ENCODE results near the gene SPINK8.
"Not testable (repeated sequence)": the region's sequence is repeated elsewhere in the genome, so short reads cannot be mapped to it uniquely, and the experiment has no call there.

The SPINK8 gene

DNA sequence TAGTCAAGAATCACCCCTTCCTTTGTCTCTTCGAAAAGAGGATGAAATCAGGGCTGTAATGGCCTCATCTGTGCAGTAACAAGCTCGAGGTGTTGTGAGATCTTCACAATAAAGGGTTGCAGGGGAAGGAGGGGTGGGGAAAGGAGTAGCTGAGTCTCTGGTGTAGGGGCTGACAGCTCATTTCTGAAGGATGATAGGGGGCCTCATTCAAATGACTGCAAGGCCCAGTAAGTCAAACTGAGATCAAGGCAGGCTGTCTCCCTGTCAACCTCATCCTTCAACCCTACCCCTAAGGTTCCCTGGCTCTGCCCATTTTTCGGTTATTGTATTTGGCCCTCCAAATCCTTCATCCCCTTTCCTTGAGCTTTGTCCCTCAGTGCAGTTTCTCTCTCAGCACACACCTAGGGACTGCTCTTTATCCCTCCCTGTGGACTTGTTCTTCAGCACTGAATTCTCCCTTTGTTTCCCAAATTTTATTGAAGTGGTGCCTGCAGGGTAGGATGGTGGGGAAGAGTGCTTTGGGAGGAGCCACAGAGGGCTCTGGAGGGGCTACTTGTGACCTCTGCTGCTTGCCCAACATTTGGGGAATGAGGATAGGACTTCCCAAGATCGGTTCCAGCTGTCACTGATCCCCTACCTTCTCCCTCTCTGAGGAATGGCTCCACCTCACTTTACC lies 54.4 kb downstream of the SPINK8 start:
- no peak for DNase-seq (ENCODE audit: low spot score)

DNA sequence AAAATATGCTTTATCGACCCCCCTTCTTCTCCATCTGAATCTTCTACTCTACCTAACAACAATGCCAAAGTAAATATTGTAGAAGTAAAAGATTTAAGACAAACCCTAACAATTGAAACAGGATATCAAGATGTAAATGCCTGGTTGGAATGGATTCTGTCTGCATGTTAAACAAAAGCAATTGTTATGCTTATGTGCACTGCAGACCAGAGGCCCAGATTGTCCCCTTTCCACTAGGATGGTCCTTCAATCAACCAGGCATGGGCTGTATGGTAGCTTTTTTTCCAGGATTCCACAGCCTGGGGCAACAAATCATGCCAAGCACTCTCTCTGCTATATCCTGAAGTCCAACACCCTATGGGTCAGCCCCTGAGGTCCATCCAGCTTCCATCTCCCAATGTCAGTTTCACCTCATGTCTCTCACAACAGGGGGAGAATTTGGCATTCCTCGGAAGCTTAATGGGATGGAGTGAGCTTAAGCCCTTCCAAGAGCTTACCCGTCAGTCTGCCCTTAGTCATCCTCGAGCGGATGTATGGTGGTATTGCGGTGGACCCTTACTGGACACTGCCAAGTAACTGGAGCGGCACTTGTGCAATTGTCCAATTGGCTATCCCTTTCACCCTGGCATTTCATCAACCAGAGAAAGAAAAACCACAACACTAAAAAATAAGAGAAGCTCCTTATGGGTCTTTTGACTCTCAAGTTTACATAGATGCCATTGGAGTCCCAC lies 56.4 kb downstream of the SPINK8 start:
- no peak for DNase-seq (ENCODE audit: low spot score)

DNA sequence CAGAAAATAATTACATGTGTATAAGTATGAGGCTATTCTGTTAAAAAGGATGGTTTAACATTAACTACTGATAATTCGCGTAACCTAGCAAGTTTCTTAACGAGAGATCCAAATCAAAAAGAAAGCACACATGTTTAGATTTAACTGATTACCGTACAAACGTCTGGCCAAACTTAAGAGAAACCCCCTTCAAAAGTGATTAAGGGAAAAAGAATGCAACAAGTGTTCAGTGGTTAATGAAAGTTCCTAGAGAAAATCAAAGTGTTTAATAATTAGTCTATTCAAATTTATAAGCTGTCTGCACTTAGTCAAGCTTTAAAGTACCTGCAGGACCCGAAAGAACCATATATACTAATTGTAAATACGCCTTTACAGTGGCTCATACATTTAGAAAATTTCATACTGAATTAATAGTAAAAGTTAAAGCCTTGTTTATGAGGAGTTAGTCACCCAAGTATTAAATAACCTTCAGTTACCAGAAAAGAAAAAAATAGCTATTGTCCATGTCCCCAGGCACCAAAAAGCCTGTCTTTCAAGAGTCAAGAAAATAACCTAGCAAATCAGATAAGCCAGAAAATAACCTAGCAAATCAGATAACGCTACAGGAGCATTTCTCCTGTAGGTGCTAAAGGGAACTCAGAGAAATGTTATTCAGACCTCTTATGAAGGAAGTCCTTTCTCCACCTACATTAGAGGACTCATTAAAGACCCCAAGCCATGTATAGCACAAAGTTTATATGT lies 58.0 kb downstream of the SPINK8 start:
- DNase-seq (ENCODE audit: low spot score) = no peak

DNA sequence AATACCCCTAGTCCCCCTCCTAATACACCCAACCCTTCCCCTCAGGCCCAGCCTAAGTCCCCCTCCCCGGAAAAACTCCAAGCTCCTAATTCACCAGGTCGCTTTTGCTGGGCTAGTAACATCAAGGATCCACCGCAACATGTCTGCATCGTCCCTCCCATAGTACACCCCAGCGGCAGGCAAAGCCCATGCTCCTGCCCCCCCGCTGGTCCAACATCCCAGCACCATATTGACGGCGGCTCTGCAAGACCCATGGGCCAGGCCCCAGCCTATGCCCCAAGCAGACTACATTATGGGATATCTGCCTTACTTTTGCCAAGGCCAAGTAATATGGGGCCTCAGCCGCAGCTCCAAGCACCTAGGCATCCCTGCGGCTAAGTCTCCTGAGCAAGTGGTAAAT lies 59.0 kb downstream of the SPINK8 start:
- DNase-seq (ENCODE audit: low spot score) = no peak

DNA sequence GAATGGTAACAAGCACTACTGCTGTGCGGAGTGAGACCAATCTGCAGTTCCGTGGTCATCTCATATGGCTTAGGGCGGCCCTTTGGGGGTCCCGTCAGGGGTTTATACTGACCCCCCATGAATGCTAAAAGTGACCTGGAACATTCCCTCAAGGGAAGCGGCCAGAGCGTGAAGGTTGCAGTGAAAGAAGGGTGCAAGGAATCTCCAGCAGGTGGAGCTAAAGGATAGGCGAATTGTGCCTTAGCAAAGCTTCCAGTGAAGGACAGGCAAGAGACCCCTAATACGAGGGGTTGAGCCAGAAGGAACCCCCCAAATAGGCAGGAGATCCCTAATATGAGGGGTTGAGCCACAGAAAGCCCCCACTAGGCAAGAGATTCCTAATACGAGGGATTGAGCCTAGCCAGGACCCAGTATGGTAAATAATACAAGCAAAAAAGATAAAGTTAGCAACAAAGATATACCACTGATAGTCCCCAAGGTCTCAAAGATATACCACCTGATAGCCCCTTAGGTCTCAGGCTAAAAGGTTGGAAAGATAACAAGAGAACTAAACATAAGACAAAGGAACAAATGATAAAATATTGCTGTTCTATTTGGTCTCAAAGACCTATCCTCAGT lies 59.8 kb downstream of the SPINK8 start:
- peak; percentile 63 for DNase-seq (ENCODE audit: low spot score)

DNA sequence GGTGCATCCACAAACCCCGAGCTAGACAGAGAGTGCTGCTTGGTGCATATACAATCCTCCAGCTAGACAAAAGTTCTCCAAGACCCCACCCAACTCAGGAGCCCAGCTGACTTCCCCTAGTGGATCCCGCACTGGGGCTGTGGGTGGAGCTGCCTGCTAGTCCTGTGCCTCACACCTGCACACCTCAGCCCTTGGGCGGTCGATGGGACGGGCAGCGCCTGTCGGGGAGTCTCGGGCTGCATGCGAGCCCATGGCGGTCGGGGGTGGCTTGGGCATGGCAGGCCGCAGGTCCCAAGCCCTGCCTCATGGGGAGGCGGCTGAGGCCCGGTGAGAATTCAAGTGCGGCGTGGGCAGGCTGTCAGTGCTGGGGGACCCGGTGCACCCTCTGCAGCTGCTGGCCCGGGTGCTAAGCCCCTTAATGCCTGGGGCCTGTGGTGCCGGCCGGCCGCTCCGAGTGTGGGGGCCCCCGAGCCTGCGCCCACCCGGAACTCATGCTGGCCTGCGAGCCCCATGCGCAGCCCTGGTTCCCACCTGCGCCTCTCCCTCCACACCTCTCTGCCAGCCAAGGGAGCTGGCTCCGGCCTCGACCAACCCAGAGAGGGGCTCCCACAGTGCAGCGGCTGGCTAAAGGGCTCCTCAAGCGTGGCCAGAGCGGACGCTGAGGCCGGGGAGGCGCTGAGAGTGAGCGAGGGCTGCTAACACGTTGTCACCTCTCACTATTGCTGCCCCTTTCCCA lies 61.5 kb downstream of the SPINK8 start:
- DNase-seq (ENCODE audit: low spot score) = no peak

DNA sequence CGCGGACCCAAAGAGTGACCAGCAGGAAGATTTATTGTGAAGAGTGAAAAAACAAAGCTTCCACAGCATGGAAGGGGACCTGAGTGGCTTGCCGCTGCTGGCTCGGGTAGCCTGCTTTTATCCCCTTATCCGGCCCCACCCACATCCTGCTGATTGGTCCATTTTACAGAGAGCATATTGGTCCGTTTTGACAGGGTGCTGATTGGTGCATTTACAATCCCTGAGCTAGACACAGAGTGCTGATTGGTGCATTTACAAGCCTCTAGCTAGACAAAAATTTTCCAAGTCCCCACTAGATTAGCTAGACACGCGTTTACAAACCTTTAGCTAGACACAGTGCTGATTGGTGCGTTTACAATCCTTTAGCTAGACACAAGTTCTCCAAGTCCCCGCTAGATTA lies 62.2 kb downstream of the SPINK8 start:
- not testable (repeated sequence) for DNase-seq (ENCODE audit: low spot score)

DNA sequence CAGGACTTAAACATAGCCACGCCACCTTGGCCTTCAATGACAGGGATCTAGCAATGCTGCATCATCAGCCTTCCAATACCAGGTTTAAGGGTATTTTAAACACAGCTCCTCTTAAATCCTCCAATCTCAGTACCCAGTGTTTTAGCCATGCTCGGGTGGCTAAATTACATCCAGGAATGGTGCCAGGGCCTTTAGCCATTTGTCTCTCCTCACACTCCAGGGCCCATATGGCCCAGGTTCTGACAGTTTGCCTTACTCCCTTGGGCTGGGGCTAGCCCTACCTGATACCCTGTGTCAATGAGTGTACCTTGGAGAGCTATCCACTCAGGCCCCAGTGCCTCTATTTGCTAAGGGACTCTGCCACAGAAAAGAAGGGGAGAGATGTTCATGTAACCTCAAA lies 63.2 kb downstream of the SPINK8 start:
- DNase-seq (ENCODE audit: low spot score) = no peak

DNA sequence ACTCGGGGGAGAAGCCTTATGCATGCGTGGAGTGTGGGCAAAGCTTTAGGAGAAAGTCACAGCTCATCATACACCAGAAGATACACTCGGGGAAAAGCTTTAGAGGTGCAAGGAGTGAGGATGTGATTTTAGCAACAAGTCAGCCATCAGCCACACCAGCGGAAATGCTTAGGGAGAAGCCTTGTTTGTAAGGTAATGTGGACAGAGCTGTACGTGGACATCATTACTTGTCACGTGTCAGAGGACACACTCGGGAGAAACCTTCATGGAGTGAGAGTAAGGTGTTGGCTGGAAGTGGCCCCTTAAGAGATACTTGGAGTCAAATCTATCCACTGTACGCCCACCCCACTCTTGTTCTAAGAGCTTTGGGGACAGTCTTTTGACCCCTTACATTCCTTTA lies 63.9 kb downstream of the SPINK8 start:
- no peak for DNase-seq (ENCODE audit: low spot score)

DNA sequence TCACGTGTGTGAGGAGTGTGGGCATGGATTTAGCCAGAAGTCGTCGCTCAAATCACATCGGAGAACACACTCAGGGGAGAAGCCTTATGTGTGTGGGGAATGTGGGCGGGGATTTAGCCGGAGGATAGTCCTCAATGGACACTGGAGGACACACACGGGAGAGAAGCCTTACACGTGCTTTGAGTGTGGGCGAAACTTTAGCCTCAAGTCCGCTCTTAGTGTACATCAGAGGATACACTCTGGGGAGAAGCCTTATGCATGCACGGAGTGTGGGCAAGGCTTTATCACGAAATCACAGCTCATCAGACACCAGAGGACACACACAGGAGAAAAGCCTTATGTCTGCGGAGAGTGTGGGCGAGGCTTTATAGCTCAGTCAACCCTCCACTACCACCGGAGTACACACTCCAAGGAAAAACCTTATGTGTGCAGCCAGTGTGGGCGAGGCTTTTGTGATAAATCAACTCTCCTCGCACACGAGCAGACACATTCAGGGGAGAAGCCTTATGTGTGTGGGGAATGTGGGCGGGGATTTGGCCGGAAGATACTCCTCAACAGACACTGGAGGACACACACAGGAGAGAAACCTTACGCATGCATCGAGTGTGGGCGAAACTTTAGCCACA lies 64.4 kb downstream of the SPINK8 start:
- no peak for DNase-seq (ENCODE audit: low spot score)

DNA sequence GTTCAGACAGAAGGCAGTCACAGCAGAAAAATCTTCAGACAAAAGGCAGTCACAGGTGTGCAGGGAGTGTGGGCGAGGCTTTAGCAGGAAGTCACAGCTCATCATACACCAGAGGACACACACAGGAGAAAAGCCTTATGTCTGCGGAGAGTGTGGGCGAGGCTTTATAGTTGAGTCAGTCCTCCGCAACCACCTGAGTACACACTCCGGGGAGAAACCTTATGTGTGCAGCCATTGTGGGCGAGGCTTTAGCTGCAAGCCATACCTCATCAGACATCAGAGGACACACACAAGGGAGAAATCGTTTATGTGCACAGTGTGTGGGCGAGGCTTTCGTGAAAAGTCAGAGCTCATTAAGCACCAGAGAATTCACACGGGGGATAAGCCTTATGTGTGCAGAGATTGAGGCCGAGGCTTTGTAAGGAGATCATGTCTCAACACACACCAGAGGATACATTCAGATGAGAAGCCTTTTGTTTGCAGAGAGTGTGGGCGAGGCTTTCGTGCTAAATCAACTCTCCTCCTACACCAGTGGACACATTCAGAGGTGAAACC lies 65.0 kb downstream of the SPINK8 start:
- no peak for DNase-seq (ENCODE audit: low spot score)

DNA sequence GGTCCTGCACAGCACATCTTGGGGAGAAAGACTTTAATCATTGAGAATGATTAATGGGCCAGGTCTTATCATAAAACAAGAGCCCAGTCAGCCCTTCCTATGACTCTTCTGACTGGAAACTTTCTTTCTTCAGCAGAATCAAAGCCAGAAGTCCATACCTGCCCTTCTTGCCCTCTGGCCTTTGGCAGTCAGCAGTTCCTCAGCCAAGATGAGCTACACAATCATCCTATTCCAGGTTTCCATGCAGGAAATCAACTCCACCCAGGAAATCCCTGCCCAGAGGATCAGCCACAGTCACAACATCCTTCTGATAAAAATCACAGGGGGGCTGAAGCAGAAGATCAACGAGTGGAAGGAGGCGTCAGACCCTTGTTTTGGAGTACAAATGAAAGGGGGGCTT lies 65.7 kb downstream of the SPINK8 start:
- DNase-seq (ENCODE audit: low spot score) = no peak

DNA sequence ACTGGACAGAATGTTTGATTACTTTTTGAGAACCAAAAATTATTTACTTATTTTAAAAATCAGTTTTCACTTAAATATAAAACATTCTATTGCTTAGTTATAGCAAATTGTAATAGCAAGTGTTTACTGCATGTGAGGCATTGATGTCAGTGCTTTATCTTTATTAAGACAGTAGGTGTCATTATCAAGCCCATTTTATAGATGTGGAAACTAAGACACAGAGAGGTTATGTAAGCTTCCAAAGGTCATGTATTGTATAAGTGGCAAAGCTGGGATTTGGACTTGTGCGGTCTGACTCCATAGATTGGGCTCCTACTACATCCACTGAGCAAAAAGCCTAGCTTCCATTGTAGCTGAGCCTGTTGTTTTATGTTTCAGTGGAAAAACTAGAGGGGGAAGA lies 74.9 kb downstream of the SPINK8 start:
- DNase-seq (ENCODE audit: low spot score) = no peak

Data from NAMALWA (cell line).